Pancreas (tissue), 10 donors: ENCODE data around the gene TTPAL. TPM values are rescaled to one million over a fixed set of nuclear protein-coding genes. Genes with fewer than 3 reads are reported as not detected.

Experiments used
- ATAC-seq, 4 donors: fragments of 200-7000 bp; cut with Tn5 transposase; one replicate each; pipeline versions ENCODE4 v1.8.0 to v1.9.1; 2020; ENCODE audit warnings: mild to moderate bottlenecking in 4 of 4, moderate library complexity in 4 of 4
- DNase-seq, 6 donors: peaks; one replicate each; pipeline ENCODE4 v3.0.0-alpha.2; 2020
- FAIRE-seq: peaks from 2 replicates; lab custom pipeline; 2012; peaks lifted over from hg19 to GRCh38; lab: Jason Lieb, UNC
- H3K27ac ChIP-seq, 4 donors: fragments of 200-600 bp; sonication (generic); 1 replicate in 3 of 4; 2 replicates in 1 of 4; pipeline versions ENCODE4 v1.5.0 to v1.8.0; 2020
- H3K27me3 ChIP-seq, 4 donors: fragments of 200-600 bp; one replicate each; pipeline ENCODE4 v1.8.0; 2021
- H3K36me3 ChIP-seq, 3 donors: fragments of 200-600 bp; sonication (generic) in 1 of 3; one replicate each; pipeline versions ENCODE4 v1.5.0 to v1.8.0; 2020 to 2021
- H3K4me1 ChIP-seq, 3 donors: fragments of 200-600 bp; one replicate each; pipeline ENCODE4 v1.8.0; 2021
- H3K4me3 ChIP-seq, 4 donors: fragments of 200-600 bp; sonication (generic) in 2 of 4; one replicate each; pipeline versions ENCODE4 v1.5.0 to v1.8.0; 2020 to 2021
- H3K9me3 ChIP-seq, 4 donors: fragments of 200-600 bp; one replicate each; pipeline ENCODE4 v1.8.0; 2021
- WGBS, 2 donors: extraction: QIAGEN DNeasy Blood & Tissue Kit; methylation state at CpG; one replicate each; pipeline ENCODE4 v1.1.7; 2013; 5-methylcytosine and 5-hydroxymethylcytosine counted together
- intact Hi-C, 3 donors: fragments of 100-400 bp; cut with DNase I; formaldehyde crosslinking; loops; one replicate each; pipeline versions ENCODE4 v1.11.1 to v1.14.2; 2022
- polyA plus RNA-seq, 2 donors: library from polyadenylated mRNA; stranded (reverse); fragments of 200-250 nt; gene quantifications; one replicate each; pipeline ENCODE4 v1.2.3, GENCODE V29; 2013
- total RNA-seq, 6 donors: library from RNA; stranded (reverse); fragmentation: NEBNext Ultra II Directional in 4 of 6; extraction: Animal tissue kit (Norgen Biotek cat#: 25700) in 4 of 6; gene quantifications; one replicate each; pipeline versions ENCODE4 v1.2.1 to v1.2.4, GENCODE V29; 2021 to 2023
- TF ChIP-seq, protein P1 (sequence below), 4 donors: fragments of 200-600 bp; sonication (generic) in 3 of 4; IDR thresholded peaks; one replicate each; pipeline versions ENCODE4 v1.5.0 to v1.8.0; 2021; ENCODE audit warnings: antibody characterized with exemption in 4 of 4
- donor health status: healthy with polysubstance abuse.
- donor health status: DM: no; HTN: no; CAD: no; lungs with moderate emphysema.
- donor health status: DM: no; HTN: no; CAD: no.
- donor health status: control.
- donor health status: control.
- donor health status: Bipolar disorder and iron deficiency.
- donor health status: DM: yes; HTN: yes; CAD: no.
- donor health status: DM: no; HTN: no; CAD: no.
- donor health status: DM: no; HTN: no; CAD: no.
- donor health status: DM: yes; HTN: yes; CAD: no.

The TTPAL gene
- total and polyA plus RNA-seq, 8 donors: 3.1 to 8.2 (median 5.9) TPM

DNA sequence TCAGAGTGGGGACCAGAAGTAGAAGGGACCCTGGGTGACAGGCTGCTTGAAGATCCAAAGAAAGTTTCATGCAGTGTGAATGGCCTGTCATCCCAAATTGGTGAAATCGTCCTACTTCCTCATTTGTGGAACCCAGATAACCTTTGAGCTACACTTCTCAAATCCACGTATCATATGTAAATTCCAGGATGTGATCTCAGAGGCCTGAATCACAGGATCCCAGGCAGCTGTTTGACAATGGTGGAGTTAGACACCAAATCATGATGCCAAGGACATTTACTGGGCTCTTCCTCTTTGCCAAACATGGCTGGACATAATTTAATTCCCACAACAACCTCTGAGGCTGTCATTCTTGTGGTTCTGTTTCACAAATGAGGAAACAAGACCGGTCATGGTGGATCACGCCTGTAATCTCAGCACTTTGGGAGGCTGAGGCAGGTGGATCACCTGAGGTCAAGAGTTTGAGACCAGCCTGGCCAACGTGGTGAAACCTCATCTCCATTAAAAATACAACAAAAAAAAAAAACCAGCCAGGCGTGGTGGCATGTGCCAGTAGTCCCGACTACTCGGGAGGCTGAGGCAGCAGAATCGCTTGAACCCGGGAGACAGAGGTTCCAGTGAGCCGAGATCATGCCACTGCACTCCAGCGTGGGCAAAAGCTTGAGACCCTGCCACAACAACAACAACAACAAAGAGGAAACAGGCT is 39.9 kb upstream of the TTPAL start:
- H3K4me3 ChIP-seq: no peak overlapping the region
- ATAC-seq: peak in 1 of 4 donors; percentile 17
- no peaks in the 10 kb centered on the region for H3K9me3 ChIP-seq
- intact Hi-C loops: no loop called here
- no peaks in the 10 kb centered on the region for H3K27me3 ChIP-seq
- WGBS, 2 donors: 61 to 76% methylated on average over 12 of the region's 12 CpGs
- TF ChIP-seq, protein P1, sequence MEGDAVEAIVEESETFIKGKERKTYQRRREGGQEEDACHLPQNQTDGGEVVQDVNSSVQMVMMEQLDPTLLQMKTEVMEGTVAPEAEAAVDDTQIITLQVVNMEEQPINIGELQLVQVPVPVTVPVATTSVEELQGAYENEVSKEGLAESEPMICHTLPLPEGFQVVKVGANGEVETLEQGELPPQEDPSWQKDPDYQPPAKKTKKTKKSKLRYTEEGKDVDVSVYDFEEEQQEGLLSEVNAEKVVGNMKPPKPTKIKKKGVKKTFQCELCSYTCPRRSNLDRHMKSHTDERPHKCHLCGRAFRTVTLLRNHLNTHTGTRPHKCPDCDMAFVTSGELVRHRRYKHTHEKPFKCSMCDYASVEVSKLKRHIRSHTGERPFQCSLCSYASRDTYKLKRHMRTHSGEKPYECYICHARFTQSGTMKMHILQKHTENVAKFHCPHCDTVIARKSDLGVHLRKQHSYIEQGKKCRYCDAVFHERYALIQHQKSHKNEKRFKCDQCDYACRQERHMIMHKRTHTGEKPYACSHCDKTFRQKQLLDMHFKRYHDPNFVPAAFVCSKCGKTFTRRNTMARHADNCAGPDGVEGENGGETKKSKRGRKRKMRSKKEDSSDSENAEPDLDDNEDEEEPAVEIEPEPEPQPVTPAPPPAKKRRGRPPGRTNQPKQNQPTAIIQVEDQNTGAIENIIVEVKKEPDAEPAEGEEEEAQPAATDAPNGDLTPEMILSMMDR (IDR thresholded peaks at IDR 0.05): no peak
- no peaks in the 10 kb centered on the region for H3K4me1 ChIP-seq
- H3K27ac ChIP-seq: no peak overlapping the region
- H3K36me3 ChIP-seq: no peaks in the 10 kb centered on the region
- FAIRE-seq: no peak
- DNase-seq: no peak

DNA sequence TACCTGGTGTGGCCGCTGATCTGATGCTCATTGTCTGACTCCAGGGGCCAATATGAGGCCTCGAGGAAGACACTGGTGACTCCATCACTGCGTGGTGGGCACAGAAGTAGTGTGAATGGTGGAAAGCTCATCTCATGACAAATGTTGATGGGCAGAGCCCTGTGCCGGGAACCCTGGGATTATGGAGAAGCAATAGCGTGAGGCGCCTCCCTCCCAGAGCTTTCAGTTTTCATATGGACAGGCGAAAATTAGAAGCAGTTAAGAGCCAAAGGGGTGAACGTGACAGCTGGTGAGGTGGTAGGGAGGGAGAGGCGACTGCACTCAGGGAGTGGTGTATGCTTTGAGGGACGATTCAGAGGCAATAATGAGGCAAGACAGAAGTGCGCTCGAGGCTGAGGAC is 39.3 kb upstream of the TTPAL start:
- no peaks in the 10 kb centered on the region for H3K36me3 ChIP-seq
- no peak for ATAC-seq
- no peak for FAIRE-seq

DNA sequence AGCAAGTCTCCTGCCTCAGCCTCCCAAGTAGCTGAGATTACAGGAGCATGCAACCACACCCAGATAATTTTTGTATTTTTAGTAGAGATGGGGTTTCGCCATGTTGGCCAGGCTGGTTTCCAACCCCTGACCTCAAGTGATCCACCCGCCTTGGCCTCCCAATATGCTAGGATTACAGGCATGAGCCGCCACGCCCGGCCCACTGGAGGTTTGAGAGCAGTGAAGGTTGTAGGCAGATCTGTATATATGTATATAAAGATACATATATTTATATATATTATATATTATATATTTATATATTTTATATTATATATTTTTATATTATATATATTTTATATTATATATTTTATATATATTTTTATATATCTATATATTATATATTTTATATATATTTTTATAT is 38.2 kb upstream of the TTPAL start:
- Histone ChIP-seq H3K27ac (no peak overlapping the region), H3K9me3 (no peaks in the 10 kb centered on the region), H3K4me1 (no peaks in the 10 kb centered on the region), H3K27me3 (no peaks in the 10 kb centered on the region), H3K36me3 (no peaks in the 10 kb centered on the region), H3K4me3 (no peak overlapping the region)
- TF ChIP-seq, protein P1 (IDR thresholded peaks at IDR 0.05): no peak
- intact Hi-C loops: no loop called here
- ATAC-seq (no peak), DNase-seq (no peak), FAIRE-seq (no peak)
- WGBS, 2 donors: 95 to 100% methylated on average over 5 of the region's 5 CpGs

More for the DNA sequence above, 39.3 kb upstream of the TTPAL start:
- no peaks in the 10 kb centered on the region for H3K9me3 ChIP-seq
- no peak overlapping the region for H3K4me3 ChIP-seq
- no peak for DNase-seq
- WGBS, 2 donors: 68 to 70% methylated on average over 12 of the region's 12 CpGs
- no peak overlapping the region for H3K27ac ChIP-seq
- intact Hi-C loops: no loop called here
- no peaks in the 10 kb centered on the region for H3K27me3 ChIP-seq
- no peaks in the 10 kb centered on the region for H3K4me1 ChIP-seq
- TF ChIP-seq, protein P1 (IDR thresholded peaks at IDR 0.05): no peak

DNA sequence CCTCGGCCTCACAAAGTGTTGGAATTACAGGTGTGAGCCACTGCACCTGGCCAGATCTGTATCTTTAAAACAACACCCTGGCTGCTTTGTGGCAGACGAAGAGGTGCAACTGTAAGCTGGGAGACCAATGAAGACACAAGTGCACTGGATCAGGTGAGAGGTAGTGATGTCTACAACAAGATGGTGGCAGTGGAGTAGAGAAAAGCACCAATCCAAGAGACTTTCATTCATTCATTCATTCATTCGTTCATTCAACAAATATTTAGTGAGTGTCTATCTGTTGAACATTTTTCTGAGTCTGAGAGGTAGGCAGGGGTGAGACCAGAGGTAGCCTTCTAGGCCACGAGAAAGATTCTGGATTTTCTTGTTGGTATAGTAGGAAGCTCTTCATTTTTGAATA is 36.9 kb upstream of the TTPAL start:
- ATAC-seq (no peak), DNase-seq (no peak), FAIRE-seq (no peak)
- H3K9me3 ChIP-seq: no peaks in the 10 kb centered on the region
- H3K4me1 ChIP-seq: no peaks in the 10 kb centered on the region
- TF ChIP-seq, protein P1 (IDR thresholded peaks at IDR 0.05): no peak
- H3K36me3 ChIP-seq: no peaks in the 10 kb centered on the region
- 45 to 58% methylated on average over 4 of the region's 4 CpGs for WGBS, 2 donors
- H3K27ac ChIP-seq: no peak overlapping the region
- H3K4me3 ChIP-seq: no peak overlapping the region
- intact Hi-C loops: no loop called here
- H3K27me3 ChIP-seq: no peaks in the 10 kb centered on the region

DNA sequence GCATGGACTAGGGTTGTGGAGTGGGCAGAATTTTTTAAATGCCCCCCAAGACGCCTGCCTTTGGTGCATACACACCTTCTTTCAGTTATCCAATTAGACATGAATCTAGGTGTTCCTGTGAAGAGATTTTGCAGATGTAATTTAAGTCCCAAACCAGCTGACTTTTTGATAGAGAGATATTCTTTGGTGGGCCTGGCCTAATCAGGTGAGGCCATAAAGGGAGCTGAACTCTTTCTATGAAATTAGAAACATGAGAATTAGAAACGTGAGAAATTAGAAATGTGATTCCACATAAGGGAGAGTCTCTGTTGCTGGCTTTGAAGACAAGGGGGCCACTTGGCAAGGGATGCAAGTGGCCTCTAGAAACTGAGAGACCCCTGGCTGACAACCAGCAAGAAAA is 36.4 kb upstream of the TTPAL start:
- intact Hi-C loops: no loop called here
- Histone ChIP-seq H3K4me3 (no peak overlapping the region), H3K4me1 (no peaks in the 10 kb centered on the region), H3K27ac (no peak overlapping the region), H3K9me3 (no peaks in the 10 kb centered on the region), H3K27me3 (no peaks in the 10 kb centered on the region), H3K36me3 (no peaks in the 10 kb centered on the region)
- DNase-seq (no peak), FAIRE-seq (no peak), ATAC-seq (no peak)
- WGBS, 2 donors: 59 to 68% methylated on average over 2 of the region's 2 CpGs
- TF ChIP-seq, protein P1 (IDR thresholded peaks at IDR 0.05): no peak
